A549 (cell line): Measurements from ENCODE around the gene HIVEP3. TPM values are rescaled to one million over a fixed set of nuclear protein-coding genes. Genes with fewer than 3 reads are reported as not detected.
"Not testable (repeated sequence)": the region's sequence is repeated elsewhere in the genome, so short reads cannot be mapped to it uniquely, and the experiment has no call there.

Experiments used
- ATAC-seq, 2 experiments: fragments of 200-7000 bp in 1 of 2; fragments of >200 bp in 1 of 2; cut with Nextera tagmentation in 1 of 2; cut with Tn5 transposase in 1 of 2; 3 replicates each; pipeline versions ENCODE4 v1.8.0 to v1.9.1; 2018 to 2020; ENCODE audit warnings: mild to moderate bottlenecking in 1 of 2, moderate library complexity in 1 of 2
- CTCF ChIA-PET: fragments of 300-600 bp; sonication (Branson Sonifier 250); formaldehyde crosslinking; extraction: SDS; loops from one replicate; lab custom pipeline; 2021; ENCODE audit warnings: antibody characterized with exemption, inconsistent platforms; lab: Yijun Ruan, JAX
- POLR2A ChIA-PET: fragments of 350-600 bp; formaldehyde crosslinking; extraction: SDS; loops from one replicate; lab custom pipeline; 2021; ENCODE audit warnings: antibody characterized with exemption, inconsistent platforms; lab: Yijun Ruan, JAX
- DNase-seq, 2 experiments: peaks; one replicate each; pipeline versions ENCODE4 v3.0.0 to v3.0.0-alpha.2; 2011 to 2016; ENCODE audit warnings: low read depth in 1 of 2, low spot score in 1 of 2
- FAIRE-seq: peaks from 2 replicates; lab custom pipeline; 2011; peaks lifted over from hg19 to GRCh38; lab: Jason Lieb, UNC
- H3K27ac ChIP-seq, 2 experiments: fragments of >200 bp; sonication (Bioruptor Twin); formaldehyde crosslinking; 3 replicates each; pipeline ENCODE4 v1.5.1; 2016 to 2017
- H3K4me1 ChIP-seq: fragments of >200 bp; sonication (Bioruptor Twin); formaldehyde crosslinking; 3 replicates; pipeline ENCODE4 v1.6.1; 2016
- H3K4me2 ChIP-seq: fragments of >200 bp; sonication (Bioruptor Twin); formaldehyde crosslinking; 3 replicates; pipeline ENCODE4 v1.6.1; 2016
- H3K4me3 ChIP-seq: fragments of >200 bp; sonication (Bioruptor Twin); formaldehyde crosslinking; 3 replicates; pipeline ENCODE4 v1.5.1; 2016
- H3K9me3 ChIP-seq: fragments of >200 bp; sonication (Bioruptor Twin); formaldehyde crosslinking; 3 replicates; pipeline ENCODE4 v1.6.1; 2016
- BHLHE40 ChIP-seq: IDR thresholded peaks from 2 replicates; pipeline ENCODE4 v1.6.1; 2012; ENCODE audit warnings: low read depth, low read length, inconsistent platforms
- CBX2 ChIP-seq: fragments of 200-600 bp; sonication (generic); IDR thresholded peaks from 2 replicates; pipeline ENCODE4 v1.6.1; 2016; ENCODE audit warnings: low read depth, mild to moderate bottlenecking, borderline replicate concordance
- CHD2 ChIP-seq: fragments of 150-350 bp; IDR thresholded peaks from 2 replicates; pipeline ENCODE4 v1.6.1; 2014; ENCODE audit warnings: low read length; ENCODE audit not compliant: partially characterized antibody
- CHD4 ChIP-seq: fragments of 200-600 bp; sonication (generic); IDR thresholded peaks from 2 replicates; pipeline ENCODE4 v1.6.1; 2016; ENCODE audit warnings: antibody characterized with exemption, mild to moderate bottlenecking, borderline replicate concordance
- EHMT2 ChIP-seq: fragments of 200-600 bp; sonication (generic); IDR thresholded peaks from 2 replicates; pipeline ENCODE4 v1.6.1; 2016; ENCODE audit warnings: antibody characterized with exemption, low read depth, mild to moderate bottlenecking, moderate library complexity
- ESRRA ChIP-seq: fragments of 150-350 bp; IDR thresholded peaks from 2 replicates; pipeline ENCODE4 v1.6.1; 2014; ENCODE audit warnings: mild to moderate bottlenecking, low read length, borderline replicate concordance
- FOSL2 ChIP-seq, 2 experiments: fragments of 450-650 bp in 1 of 2; fragments of >200 bp in 1 of 2; sonication (Bioruptor Twin) in 1 of 2; formaldehyde crosslinking; IDR thresholded peaks; 2 replicates each; pipeline versions ENCODE4 v1.5.0 to v1.6.1; 2016 to 2020; ENCODE audit warnings: mild to moderate bottlenecking in 1 of 2, moderate library complexity in 1 of 2
- FOXS1 ChIP-seq: fragments of 250-450 bp; sonication (Bioruptor Pico); IDR thresholded peaks from 2 replicates; pipeline ENCODE4 v1.5.0; 2020; ENCODE audit warnings: mild to moderate bottlenecking, moderate library complexity
- HDAC2 ChIP-seq: fragments of 200-600 bp; sonication (generic); IDR thresholded peaks from 2 replicates; pipeline ENCODE4 v1.6.1; 2016
- KDM1A ChIP-seq: fragments of 200-600 bp; sonication (generic); IDR thresholded peaks from 2 replicates; pipeline ENCODE4 v1.6.1; 2016; ENCODE audit warnings: low read depth, mild to moderate bottlenecking
- MYC ChIP-seq: IDR thresholded peaks from 2 replicates; pipeline ENCODE4 v1.6.1; 2012; ENCODE audit warnings: mild to moderate bottlenecking, inconsistent platforms, low read length, improper control_type of control experiment, borderline replicate concordance
- NPAS2 ChIP-seq: fragments of 250-450 bp; sonication (Bioruptor Pico); IDR thresholded peaks from 2 replicates; pipeline ENCODE4 v1.8.0; 2022; ENCODE audit warnings: mild to moderate bottlenecking, moderate library complexity, borderline replicate concordance
- PHF8 ChIP-seq: fragments of 200-600 bp; sonication (generic); IDR thresholded peaks from 2 replicates; pipeline ENCODE4 v1.6.1; 2016; ENCODE audit warnings: low read depth, mild to moderate bottlenecking, antibody characterized with exemption, moderate library complexity, borderline replicate concordance
- POLR2A ChIP-seq: IDR thresholded peaks from 2 replicates; pipeline ENCODE4 v1.6.1; 2012; ENCODE audit warnings: mild to moderate bottlenecking, low read length
- POLR2AphosphoS2 ChIP-seq: conservative IDR thresholded peaks from 2 replicates; pipeline ENCODE4 v1.6.1; 2012; ENCODE audit warnings: low read length, improper control_type of control experiment, inconsistent platforms
- RARB ChIP-seq: fragments of 250-450 bp; sonication (Bioruptor Pico); IDR thresholded peaks from 2 replicates; pipeline ENCODE4 v1.8.0; 2021; ENCODE audit warnings: mild to moderate bottlenecking, moderate library complexity
- RCOR1 ChIP-seq: fragments of 150-350 bp; IDR thresholded peaks from 2 replicates; pipeline ENCODE4 v1.6.1; 2014; ENCODE audit warnings: antibody characterized with exemption, low read length, low read depth
- RNF2 ChIP-seq: fragments of 200-600 bp; sonication (generic); IDR thresholded peaks from 2 replicates; pipeline ENCODE4 v1.6.1; 2016; ENCODE audit warnings: low read depth, mild to moderate bottlenecking, antibody characterized with exemption, moderate library complexity, borderline replicate concordance
- SMC3 ChIP-seq: fragments of >200 bp; sonication (Bioruptor Twin); formaldehyde crosslinking; IDR thresholded peaks from 3 replicates; pipeline ENCODE4 v1.6.1; 2018; ENCODE audit warnings: inconsistent platforms
- TP53 ChIP-seq: fragments of 250-450 bp; sonication (Bioruptor Pico); IDR thresholded peaks from 2 replicates; pipeline ENCODE4 v1.5.0; 2021; ENCODE audit warnings: mild to moderate bottlenecking, moderate library complexity
- ZFP36 ChIP-seq: fragments of 450-650 bp; IDR thresholded peaks from 2 replicates; pipeline ENCODE4 v1.6.1; 2014; ENCODE audit warnings: borderline replicate concordance; ENCODE audit not compliant: partially characterized antibody
- WGBS: methylation state at CpG from one replicate; pipeline ENCODE4 v1.1.6; 2017; ENCODE audit errors: missing lambda C conversion rate; 5-methylcytosine and 5-hydroxymethylcytosine counted together
- polyA plus RNA-seq, 4 experiments: library from polyadenylated mRNA; depleted of rRNA in 3 of 4; stranded (reverse); fragments of >200 nt; fragmentation: RNase III in 1 of 4; extraction: RNeasy Plus Mini Kit Qiagen cat#74134 plus additional on column Dnase treatment in 1 of 4; gene quantifications; 2 replicates in 3 of 4; 3 replicates in 1 of 4; pipeline ENCODE4 v1.2.3, GENCODE V29; 2011 to 2017
- TF ChIP-seq, protein P1 (sequence below): fragments of >200 bp; sonication (Bioruptor Twin); formaldehyde crosslinking; IDR thresholded peaks from 3 replicates; pipeline ENCODE4 v1.6.1; 2016
- TF ChIP-seq, protein P2 (sequence below): fragments of 150-350 bp; IDR thresholded peaks from 2 replicates; pipeline ENCODE4 v1.6.1; 2014; ENCODE audit warnings: low read depth, mild to moderate bottlenecking, low read length
- TF ChIP-seq, protein P3 (sequence below): IDR thresholded peaks from 2 replicates; pipeline ENCODE4 v1.6.1; 2012; ENCODE audit warnings: low read depth, borderline replicate concordance
- TF ChIP-seq, protein P4 (sequence below): fragments of 250-450 bp; sonication (Bioruptor Pico); IDR thresholded peaks from 2 replicates; pipeline ENCODE4 v1.5.0; 2020; ENCODE audit warnings: low read depth, mild to moderate bottlenecking, moderate library complexity
- TF ChIP-seq, protein P5 (sequence below): fragments of 200-600 bp; sonication (generic); IDR thresholded peaks from 2 replicates; pipeline ENCODE4 v1.6.1; 2016; ENCODE audit warnings: antibody characterized with exemption, mild to moderate bottlenecking, moderate library complexity

Gene HIVEP3
- polyA plus RNA-seq, 2 of the 4 experiments (the other 2 are of a cell fraction), result 1.5 to 2.0 TPM

DNA sequence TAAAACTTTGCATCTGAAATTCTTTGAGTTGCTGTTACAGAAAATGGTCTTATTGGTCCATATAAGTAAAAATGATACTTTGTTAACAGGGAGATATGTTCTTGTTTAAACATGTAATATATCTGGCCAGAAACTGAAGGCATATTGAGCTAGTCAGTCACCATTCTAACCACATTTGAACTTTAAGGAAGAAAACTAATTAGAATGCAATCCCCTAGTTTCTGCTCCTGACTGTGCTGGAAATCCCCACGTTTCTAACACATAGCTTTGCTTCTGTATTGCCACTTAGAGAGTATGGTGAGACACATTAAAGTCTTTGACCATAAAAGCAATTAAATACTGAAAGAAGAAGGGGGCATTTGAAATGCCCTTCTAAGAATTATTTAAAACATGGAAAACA is 32.1 kb upstream of the HIVEP3 start:
- 0% methylated on average over 1 of the region's 1 CpG for WGBS
- no peak overlapping the region for H3K4me2 ChIP-seq
- H3K27ac ChIP-seq, result no peak overlapping the region
- DNase-seq (no peak), ATAC-seq (no peak), FAIRE-seq (no peak)
- H3K4me3 ChIP-seq, result no peak overlapping the region
- POLR2A ChIA-PET, result no interaction called here
- CTCF ChIA-PET, result interaction anchor here (0.9 kb wide), 2 partner anchors 10 to 54 kb away, joined by 3 read pairs; no protein-coding TSS in a partner anchor
- H3K9me3 ChIP-seq, result no peaks in the 10 kb centered on the region
- TF ChIP-seq RCOR1 (no peak), RNF2 (no peak), ESRRA (no peak), PHF8 (no peak), ZFP36 (no peak), MYC (no peak), BHLHE40 (no peak), NPAS2 (CRISPR knock-in tag) (no peak), KDM1A (no peak), CHD2 (no peak), FOSL2 (IDR thresholded peaks at IDR 0.05) (no peak), FOSL2 (CRISPR knock-in tag; IDR thresholded peaks at IDR 0.05) (no peak), TP53 (no peak), CHD4 (no peak), FOXS1 (CRISPR knock-in tag) (no peak), RARB (CRISPR knock-in tag) (no peak), CBX2 (no peak), SMC3 (no peak)
- TF ChIP-seq, protein P1, sequence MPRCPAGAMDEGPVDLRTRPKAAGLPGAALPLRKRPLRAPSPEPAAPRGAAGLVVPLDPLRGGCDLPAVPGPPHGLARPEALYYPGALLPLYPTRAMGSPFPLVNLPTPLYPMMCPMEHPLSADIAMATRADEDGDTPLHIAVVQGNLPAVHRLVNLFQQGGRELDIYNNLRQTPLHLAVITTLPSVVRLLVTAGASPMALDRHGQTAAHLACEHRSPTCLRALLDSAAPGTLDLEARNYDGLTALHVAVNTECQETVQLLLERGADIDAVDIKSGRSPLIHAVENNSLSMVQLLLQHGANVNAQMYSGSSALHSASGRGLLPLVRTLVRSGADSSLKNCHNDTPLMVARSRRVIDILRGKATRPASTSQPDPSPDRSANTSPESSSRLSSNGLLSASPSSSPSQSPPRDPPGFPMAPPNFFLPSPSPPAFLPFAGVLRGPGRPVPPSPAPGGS, result no peak
- TF ChIP-seq, protein P2, sequence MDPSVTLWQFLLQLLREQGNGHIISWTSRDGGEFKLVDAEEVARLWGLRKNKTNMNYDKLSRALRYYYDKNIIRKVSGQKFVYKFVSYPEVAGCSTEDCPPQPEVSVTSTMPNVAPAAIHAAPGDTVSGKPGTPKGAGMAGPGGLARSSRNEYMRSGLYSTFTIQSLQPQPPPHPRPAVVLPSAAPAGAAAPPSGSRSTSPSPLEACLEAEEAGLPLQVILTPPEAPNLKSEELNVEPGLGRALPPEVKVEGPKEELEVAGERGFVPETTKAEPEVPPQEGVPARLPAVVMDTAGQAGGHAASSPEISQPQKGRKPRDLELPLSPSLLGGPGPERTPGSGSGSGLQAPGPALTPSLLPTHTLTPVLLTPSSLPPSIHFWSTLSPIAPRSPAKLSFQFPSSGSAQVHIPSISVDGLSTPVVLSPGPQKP, result no peak
- TF ChIP-seq, protein P3, sequence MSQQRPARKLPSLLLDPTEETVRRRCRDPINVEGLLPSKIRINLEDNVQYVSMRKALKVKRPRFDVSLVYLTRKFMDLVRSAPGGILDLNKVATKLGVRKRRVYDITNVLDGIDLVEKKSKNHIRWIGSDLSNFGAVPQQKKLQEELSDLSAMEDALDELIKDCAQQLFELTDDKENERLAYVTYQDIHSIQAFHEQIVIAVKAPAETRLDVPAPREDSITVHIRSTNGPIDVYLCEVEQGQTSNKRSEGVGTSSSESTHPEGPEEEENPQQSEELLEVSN, result no peak
- H3K4me1 ChIP-seq, result peaks cover 21% of the 10 kb centered on the region

DNA sequence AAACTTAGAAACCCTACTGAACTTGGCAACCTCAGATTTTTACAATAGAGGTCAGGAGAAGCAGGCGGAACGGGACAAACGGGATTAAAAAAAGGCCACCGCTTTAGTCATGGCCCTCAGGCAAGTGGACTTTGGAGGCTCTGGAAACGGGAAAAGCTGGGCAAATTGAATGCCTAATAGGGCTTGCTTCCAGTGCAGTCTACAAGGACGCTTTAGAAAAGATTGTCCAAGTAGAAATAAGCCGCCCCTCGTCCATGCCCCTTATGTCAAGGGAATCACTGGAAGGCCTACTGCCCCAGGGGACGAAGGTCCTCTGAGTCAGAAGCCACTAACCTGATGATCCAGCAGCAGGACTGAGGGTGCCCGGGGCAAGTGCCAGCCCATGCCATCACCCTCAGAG is 27.2 kb upstream of the HIVEP3 start:
- POLR2A ChIA-PET, FAIRE-seq, DNase-seq, H3K4me1 ChIP-seq, H3K9me3 ChIP-seq, H3K4me3 ChIP-seq, ATAC-seq, H3K4me2 ChIP-seq, H3K27ac ChIP-seq, CTCF ChIA-PET: not testable (repeated sequence)
- 75% methylated on average over 8 of the region's 10 CpGs for WGBS

DNA sequence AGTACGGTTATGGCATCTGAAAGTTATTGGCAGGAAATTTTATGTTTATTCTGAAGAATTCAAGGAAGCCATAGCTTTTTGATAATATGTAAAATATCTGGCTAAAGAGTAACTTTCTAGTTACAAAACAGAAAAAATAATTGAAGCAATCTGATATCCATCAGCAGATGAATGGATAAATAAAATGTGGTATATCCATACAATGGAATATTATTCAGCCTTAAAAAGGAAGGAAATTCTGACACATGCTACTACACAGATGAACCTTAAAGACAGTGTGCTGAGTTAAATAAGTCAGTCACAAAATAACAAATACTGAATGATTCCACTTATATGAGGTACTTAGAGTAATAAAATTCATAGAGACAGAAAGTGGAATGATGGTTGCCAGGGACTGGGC is 25.0 kb upstream of the HIVEP3 start:
- FAIRE-seq (no peak), ATAC-seq (no peak), DNase-seq (no peak)
- H3K4me2 ChIP-seq, result no peak overlapping the region
- TF ChIP-seq CBX2, result no peak
- TF ChIP-seq, protein P2, result no peak
- TF ChIP-seq, protein P4, sequence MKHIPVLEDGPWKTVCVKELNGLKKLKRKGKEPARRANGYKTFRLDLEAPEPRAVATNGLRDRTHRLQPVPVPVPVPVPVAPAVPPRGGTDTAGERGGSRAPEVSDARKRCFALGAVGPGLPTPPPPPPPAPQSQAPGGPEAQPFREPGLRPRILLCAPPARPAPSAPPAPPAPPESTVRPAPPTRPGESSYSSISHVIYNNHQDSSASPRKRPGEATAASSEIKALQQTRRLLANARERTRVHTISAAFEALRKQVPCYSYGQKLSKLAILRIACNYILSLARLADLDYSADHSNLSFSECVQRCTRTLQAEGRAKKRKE (CRISPR knock-in tag), result no peak
- TF ChIP-seq, protein P5, sequence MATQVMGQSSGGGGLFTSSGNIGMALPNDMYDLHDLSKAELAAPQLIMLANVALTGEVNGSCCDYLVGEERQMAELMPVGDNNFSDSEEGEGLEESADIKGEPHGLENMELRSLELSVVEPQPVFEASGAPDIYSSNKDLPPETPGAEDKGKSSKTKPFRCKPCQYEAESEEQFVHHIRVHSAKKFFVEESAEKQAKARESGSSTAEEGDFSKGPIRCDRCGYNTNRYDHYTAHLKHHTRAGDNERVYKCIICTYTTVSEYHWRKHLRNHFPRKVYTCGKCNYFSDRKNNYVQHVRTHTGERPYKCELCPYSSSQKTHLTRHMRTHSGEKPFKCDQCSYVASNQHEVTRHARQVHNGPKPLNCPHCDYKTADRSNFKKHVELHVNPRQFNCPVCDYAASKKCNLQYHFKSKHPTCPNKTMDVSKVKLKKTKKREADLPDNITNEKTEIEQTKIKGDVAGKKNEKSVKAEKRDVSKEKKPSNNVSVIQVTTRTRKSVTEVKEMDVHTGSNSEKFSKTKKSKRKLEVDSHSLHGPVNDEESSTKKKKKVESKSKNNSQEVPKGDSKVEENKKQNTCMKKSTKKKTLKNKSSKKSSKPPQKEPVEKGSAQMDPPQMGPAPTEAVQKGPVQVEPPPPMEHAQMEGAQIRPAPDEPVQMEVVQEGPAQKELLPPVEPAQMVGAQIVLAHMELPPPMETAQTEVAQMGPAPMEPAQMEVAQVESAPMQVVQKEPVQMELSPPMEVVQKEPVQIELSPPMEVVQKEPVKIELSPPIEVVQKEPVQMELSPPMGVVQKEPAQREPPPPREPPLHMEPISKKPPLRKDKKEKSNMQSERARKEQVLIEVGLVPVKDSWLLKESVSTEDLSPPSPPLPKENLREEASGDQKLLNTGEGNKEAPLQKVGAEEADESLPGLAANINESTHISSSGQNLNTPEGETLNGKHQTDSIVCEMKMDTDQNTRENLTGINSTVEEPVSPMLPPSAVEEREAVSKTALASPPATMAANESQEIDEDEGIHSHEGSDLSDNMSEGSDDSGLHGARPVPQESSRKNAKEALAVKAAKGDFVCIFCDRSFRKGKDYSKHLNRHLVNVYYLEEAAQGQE, result no peak
- no peak for TF ChIP-seq POLR2A
- no peak for TF ChIP-seq EHMT2
- TF ChIP-seq POLR2AphosphoS2, result no peak
- no peak for TF ChIP-seq HDAC2
- H3K9me3 ChIP-seq, result peaks cover 3% of the 10 kb centered on the region; the same call in 1 of the 3 replicates
- no peak overlapping the region for H3K4me3 ChIP-seq
- ChIA-PET CTCF (no interaction called here), POLR2A (interaction anchor here (0.6 kb wide), 1 partner anchor 19 kb away, joined by 4 read pairs; no protein-coding TSS in a partner anchor)
- 68% methylated on average over 1 of the region's 1 CpG for WGBS
- H3K4me1 ChIP-seq, result no peaks in the 10 kb centered on the region
- H3K27ac ChIP-seq, result no peak overlapping the region
